ENCODE results near the gene DEFB121.

DNA sequence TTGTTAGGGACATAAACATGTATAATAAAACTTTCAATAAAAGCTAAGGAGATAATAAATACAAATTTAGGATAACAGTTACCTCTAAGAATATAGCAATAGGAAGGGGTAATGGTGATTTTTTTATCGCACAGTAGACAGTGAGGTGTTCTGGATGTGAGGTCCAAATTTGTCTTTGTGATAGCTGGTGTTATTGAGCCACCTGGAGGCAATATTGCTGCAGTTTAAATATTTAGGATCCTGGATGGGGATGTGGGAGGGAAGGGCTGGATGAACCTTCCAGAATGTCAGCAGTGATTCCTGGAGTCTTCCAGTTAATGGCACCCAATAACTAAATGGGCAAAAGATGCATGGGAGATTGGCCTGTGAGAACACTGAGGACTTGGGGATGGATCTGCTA lies 48.3 kb upstream of the DEFB121 start:
- TF ChIP-seq, protein P1, sequence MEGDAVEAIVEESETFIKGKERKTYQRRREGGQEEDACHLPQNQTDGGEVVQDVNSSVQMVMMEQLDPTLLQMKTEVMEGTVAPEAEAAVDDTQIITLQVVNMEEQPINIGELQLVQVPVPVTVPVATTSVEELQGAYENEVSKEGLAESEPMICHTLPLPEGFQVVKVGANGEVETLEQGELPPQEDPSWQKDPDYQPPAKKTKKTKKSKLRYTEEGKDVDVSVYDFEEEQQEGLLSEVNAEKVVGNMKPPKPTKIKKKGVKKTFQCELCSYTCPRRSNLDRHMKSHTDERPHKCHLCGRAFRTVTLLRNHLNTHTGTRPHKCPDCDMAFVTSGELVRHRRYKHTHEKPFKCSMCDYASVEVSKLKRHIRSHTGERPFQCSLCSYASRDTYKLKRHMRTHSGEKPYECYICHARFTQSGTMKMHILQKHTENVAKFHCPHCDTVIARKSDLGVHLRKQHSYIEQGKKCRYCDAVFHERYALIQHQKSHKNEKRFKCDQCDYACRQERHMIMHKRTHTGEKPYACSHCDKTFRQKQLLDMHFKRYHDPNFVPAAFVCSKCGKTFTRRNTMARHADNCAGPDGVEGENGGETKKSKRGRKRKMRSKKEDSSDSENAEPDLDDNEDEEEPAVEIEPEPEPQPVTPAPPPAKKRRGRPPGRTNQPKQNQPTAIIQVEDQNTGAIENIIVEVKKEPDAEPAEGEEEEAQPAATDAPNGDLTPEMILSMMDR (IDR thresholded peaks at IDR 0.05): no peak
- no peak for TF ChIP-seq POLR2A (IDR thresholded peaks at IDR 0.05)
